ENCODE measurements around the gene NEURL3.
"Not testable (repeated sequence)": the region's sequence is repeated elsewhere in the genome, so short reads cannot be mapped to it uniquely, and the experiment has no call there.

NEURL3 gene

DNA sequence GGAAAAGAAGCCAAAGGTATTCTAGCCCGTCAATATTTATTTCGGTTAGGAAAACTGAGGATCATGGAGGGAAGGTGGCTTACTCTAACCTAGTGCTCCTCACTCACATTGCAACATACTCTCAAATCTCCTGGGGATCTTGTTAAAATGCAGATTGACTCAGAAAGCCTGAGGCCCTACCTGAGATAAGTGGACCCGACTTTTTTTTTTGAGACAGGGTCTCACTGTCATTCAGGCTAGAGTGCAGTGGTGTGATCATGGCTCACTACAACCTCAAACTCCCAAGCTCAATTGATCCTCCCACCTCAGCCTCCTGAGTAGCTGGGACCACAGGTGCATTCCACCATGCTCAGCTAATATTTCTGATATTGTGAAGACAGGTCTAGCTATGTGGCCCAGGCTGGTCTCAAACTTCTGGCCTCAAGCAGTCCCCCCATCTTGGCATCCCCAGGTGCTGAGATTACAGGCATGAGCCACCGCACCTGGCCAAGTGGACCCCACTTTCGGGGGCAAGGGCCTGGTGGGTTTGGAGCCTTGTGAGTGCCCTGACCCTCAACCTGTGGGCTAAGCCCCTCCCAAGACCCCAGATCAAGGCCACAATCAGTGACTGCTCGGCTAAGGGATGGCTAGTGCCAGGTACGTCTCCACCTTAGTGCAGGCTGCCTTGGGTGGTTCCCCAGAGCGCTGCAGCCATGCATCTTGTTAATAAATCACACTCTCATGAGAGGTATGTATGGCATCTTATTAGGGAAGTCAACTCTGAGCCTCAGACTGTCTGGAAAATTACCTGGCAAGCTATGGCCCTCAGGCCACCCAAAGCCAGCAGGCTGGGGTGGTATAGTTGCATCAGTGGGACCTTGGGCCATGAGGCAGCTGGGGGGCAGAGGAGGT is 1.1 kb upstream of the NEURL3 start:
- no peak for DNase-seq

DNA sequence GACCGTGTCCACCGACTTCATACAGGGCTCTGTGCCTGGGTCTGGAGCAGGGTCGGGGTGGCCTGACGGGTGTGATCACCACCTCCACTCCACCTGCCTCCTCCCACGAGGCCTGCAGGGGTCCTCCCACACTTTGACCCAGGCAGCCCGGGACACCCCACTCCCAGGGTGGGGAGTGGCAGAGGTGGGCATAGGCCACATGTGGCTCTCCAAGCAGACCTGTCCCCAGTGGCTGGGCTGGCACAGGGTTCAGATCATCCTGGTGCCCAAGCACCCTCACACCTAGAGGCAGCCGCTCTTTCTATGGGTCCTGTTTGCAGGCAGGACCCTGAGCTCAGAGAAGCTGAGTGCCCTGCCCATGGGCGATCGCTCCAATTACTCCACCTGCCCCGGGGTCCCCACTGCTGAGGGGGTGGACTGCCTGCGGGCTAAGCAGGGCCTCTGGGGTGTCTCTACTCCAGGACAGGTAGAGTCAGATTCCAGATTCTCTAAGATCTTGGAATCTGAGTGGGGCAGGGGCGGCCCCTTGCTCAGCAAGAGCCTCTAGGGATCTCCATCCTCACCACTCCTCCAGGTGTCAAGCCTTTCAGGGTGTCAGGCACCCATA is 1.4 kb downstream of the NEURL3 start:
- DNase-seq, result no peak

DNA sequence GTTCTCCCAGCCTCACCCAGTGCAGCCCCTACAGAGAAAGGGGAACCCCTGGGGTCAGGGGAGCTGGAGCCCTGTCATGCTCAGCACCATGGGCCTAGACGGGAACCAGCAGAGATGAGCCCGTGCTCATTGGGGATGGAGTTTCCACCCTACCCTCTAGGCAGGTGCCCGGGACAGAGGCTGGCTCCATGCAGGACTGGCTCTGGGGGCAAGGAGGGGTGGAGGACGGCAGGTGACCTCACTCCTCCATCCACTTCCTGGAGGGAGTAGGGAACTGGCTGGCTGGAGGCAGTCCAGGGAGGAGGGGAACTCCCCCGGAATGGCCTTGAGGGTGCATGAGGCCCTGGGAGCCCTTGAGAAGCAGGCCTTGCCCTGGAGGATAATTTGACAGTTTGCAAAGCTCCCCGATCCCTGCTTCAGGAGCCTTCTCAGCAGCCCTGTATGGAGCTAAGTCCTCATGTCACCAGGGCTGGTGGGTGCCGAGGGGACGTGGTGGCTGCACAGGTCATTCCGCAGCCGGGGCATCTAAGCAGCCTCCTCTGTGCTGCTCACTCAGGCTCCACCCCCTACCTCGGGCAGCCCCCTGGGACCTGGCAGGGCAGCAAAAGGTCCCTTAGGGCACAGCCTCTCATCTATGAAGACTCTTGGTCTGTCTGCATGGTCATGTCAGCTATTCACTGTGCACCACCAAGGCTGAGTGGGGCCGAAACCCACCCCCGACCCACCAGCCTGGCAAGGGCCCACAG is 2.1 kb downstream of the NEURL3 start:
- DNase-seq, result no peak

DNA sequence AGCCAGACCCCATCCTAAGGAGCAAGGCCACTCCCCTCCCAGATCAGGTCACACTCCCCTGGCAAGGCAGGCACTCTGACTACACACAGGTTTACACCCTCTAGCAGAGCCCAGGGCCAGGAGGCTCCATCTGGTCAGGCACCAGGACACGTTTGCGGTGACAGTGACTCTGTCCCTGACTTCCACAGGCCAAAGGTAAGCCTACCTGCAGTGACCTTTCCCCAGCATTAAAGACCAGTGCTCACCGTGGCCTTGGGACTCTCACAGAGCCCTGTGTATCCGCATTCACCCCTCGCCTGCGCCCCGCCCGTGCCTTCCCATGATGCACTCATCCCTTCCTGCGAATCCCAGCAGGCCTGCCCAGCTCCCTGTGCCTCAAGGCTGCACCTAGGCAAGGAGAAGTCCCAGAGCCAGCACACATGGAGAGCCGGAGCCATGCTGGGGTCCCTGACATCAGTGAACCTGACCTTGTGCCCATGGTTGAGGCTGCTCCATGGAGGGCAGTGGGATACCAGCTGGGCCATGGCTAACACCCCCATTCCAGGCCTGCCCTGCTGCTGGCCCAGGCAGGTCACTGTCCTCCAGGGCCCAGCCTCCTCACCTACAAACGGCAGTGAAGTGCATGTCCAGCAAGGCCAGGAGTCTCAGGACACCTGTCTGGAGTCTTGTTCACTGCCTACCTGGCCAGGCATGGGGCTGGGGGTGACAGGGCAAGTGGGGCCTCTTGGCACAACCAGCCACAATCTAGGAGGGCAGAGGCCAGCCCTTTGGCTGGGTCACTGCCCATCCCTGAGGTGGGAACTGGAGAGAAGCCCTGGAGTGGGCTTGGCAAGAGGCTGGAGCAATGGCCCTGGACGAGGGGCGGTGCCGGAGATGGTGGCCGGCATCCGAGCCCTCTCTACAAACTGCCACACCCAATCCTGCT is 3.0 kb downstream of the NEURL3 start:
- no peak for DNase-seq

DNA sequence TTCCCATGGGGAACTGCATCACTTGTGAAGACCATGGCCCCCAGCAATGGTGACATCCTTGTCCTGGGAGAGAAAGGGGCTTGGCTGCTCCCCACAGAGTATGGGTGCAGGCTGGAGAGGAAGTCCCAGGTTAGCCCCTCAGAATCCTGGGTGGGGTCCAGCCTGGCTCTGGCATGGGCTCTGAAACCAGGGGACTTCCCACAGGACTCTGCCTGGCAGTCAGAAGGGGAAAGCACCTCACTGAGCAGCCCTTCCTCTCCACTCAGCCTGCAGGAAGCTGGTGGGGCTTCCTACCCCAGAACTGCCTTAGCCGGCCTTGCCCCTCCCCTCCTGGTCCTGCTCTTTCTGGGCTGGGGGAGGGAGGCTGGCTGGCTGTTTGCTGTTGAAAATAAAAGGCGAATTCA is 3.7 kb downstream of the NEURL3 start:
- DNase-seq, result no peak

DNA sequence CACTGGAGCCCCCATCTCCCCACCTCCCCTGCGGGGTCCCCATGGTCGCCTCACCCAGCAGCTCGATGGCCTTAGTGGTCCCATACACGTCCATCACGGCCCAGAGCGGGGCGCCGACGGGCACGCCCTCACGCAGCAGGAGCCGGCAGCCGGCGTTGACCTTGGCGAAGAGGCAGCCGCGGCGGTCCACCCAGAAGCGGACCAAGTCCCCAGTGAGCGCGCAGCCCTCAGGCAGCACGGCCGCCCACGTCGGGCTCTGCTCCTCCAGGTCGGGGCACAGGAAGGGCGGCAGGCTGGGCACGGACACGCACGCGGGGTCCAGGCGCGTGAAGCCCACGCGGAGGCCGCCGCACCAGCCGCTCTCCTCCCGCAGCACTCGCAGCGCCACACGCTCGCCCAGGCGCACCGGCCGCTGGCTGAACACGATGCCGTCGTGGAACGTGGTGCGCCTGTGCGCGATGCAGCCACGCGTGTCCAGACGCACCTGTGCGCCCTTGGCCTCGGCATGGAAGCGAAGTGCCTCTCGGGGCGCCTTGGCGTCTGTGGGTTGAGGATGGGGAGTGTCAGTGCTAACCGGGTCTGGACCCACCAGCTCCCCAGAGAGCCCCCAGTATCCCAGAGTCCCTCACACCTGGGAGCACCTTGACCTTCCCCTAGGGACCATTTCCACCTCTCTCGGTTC is 4.6 kb downstream of the NEURL3 start:
- no peak for DNase-seq

DNA sequence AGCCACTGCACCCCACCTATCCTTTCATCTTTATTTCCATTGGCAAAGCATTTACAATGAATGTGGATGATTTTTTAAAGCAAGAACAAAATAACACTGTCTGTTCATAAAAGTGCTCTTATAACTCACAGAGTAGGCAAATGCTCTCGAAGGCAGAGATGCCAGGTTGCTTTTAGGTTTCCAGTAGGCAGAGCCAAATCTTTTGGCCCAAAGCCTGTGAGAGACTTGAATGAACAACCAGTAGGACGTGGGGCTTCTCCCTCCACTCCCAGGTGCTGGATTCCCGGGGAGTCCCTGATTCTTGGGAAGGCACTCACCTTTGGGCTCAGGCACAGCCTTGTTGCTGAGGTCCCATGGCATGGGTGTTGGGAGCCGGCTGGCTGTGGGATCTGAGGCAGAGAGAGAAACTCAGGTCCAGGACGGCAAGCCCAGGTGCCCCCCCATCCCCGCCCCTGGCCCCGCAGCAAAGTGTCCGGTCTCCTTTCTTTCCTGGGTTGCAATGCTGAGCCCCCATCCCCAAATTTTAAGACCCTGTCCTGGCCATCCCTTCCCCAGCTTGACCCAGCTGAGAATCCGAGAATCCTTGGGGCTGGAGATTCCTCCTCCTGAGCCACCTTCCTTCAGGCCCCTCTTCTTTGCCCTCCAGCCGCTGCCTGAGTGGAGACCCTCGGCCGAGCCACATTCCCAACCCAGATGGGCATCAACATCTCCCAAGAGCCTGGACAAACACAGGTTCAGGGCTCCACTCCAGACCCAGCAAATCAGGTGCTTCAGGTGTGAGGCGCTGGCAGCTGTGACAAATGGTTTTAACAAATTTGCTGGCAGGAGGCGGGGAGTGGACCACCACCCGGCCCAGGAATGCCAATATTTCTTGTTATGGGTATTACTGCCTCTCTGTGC is 5.8 kb downstream of the NEURL3 start:
- DNase-seq, result no peak

DNA sequence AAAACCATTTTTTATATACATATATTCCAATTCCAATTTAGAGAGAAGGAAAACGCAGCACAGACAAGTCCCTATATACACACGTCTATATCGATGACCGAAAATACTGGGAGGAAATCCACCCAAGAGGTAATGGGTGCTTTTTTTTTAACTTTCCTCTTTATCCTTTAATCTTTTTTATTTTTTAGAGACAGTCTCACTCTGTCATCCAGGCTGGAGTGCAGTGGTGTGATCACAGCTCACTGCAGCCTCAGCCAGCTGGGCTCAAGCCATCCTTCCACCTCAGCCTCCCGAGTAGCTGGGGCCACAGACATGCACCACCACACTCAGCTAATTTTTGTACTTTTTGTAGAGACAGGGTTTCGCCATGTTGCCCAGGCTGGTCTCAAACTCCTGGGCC is 6.5 kb downstream of the NEURL3 start:
- not testable (repeated sequence) for DNase-seq

DNA sequence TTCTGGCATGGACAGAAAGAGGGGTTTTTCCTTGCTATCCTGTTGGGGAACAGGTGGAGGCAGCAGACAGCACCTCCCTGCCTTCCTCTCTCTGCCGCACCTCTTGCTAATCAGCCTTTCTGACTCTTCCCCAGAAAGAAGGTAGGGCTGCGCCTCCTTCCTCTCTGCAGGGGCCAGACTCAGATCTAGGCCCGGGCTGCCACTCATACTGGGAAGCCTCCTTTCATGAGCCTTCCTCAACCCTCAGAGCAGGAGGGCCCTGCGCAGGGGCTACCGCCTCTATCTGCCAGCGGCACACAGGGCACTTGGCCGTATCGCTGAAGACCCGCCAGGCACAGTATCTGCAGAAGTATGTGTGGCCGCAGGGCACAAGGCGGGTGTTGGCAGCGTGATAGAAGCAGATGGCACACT is 7.1 kb downstream of the NEURL3 start:
- DNase-seq, result no peak

DNA sequence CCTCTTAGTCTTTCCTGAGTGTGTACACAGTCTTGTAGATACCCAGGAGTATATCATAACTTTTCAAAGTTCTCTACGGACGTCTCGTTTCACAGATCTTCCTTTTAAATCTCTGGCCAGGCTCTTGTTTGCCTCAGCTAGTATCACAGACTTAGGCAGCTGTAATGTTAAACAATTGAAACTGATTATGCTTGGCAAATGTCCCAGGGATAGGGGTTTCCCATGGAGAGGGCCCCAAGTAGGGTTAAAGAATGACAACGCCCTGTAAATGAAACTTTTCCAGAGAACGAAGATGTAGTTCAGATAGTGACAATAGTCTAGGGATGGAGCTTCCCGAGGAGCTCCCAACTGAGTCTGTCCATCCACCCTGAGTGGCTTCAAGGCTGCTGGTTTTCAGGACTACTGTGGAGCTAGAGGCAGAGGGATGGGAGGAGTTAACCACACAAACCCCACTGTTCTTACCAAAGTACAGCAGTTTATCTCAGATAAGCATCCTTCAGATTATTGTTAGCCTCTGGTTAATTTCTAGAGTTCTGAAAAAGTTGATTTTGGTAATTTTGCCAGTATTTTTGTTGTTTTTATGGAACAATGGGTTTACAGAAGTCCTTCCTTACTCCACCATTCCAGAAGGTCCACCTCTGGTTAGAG is 9.1 kb downstream of the NEURL3 start:
- peak; percentile 65 for DNase-seq

DNA sequence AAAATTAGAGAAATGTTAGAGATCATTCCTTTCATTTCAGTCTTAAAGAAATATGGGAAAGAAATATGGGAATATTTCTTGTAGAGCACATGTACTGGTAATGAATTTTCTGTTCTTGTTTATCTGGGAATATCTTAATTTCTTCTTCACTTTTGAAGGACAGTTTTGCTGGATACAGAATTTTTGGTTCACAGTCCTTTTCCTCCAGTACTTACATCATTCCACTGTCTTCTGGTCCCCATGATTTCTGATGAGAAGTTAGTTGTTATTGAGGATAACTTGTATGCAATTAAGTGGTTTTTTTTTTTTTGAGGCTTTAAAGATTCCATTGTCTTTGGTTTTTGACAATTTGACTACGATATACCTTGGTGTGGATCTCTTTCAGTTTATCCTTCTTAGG is 11.0 kb downstream of the NEURL3 start:
- no peak for DNase-seq

DNA sequence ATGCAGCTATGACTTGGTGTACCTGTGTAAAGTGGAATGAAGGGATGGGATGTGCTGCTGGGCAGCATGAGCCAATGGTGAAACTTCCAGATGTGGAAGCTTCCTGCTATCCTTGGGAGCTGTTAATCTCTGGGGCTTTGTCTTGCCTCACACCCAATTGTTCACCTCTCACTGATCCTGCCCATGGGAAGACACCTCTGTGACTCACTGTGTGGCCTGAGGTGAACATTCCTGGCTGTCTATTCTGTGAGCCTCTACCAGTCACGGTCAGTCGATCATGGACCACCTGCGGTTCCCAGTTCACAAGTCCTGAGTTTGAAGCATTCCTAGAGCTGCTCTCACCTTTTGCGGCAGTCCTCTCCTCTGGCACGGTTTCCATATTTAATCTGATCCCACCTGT is 12.1 kb downstream of the NEURL3 start:
- DNase-seq, result no peak

DNA sequence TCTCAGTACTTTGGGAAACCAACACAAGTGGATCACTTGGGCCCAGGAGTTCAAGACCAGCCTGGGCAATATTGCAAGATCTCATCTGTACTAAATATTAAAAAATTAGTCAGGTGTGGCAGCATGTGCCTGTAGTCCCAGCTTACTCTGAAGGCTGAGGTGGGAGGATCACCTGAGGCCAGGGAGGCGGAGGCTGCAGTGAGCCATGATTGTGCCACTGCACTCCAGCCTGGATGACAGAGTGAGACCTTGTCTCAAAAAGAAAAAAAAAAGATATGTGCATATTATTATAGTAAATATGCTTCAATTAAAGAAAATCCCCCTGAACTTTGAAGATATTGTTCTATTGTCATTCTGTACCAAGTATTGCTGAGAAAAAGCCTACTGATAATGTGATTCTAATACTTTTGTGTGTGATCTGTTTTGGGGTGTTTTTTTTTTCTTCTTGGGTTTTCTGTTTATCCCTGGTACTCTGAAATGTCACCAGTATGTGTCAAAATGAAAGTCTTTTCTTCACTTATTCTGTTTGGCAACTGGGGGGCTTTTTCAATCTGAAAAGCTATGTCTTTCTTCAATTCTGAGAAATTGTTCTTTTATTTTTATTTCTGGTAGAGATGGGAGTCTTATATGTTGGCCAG is 13.2 kb downstream of the NEURL3 start:
- no peak for DNase-seq

DNA sequence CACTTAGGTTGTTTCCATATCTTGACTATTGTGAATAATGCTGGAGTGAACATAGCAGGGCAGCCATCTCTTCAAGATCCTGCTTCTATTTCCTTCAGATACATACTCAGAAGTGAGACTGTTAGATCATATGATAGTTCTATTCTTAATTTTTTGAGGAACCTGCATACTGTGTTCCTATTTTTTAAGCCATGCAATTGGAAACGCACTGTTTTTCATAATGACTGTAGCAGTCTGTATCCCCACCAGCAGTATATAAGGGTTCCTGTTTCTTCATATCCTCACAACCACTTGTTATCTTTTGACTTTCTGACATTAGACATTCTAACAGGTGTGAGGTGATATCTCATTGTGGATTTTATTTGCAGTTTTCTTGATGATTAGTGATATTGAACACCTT is 15.5 kb downstream of the NEURL3 start:
- no peak for DNase-seq

DNA sequence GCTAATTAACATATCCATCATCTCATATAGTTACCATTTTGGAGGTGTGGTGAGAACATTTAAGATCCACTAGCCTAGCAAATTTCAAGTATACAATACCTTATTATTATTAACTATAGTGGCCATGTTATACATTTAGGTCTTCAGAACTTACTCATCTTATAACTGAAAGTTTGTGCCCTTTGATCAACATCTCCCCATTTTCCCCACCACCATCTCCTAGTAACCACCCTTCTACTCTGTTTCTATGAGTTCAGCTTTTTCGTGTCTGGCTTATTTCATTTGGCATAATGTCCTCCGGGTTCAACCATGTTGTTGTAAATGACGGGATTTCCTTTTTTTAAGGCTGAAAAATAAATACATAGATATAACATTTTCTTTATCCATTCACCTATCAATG is 15.9 kb downstream of the NEURL3 start:
- DNase-seq, result no peak

DNA sequence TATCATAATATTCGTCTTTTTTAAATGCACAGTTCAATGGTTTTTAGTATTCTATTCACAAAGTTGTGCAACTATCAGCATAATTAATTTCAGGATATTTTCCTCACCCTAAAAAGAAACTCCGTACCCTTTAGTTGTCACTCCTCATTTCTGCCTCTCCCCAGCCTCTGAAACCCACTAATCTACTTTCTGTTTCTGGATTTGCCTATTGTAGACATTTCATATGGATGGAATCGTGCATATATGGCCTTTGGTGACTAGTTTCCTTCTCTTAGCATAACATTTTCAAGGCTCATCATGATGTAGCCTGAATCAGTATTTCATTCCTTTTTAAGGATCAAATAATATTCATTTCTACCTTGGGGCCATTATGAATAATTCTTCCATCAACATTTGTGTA is 18.5 kb downstream of the NEURL3 start:
- no peak for DNase-seq

DNA sequence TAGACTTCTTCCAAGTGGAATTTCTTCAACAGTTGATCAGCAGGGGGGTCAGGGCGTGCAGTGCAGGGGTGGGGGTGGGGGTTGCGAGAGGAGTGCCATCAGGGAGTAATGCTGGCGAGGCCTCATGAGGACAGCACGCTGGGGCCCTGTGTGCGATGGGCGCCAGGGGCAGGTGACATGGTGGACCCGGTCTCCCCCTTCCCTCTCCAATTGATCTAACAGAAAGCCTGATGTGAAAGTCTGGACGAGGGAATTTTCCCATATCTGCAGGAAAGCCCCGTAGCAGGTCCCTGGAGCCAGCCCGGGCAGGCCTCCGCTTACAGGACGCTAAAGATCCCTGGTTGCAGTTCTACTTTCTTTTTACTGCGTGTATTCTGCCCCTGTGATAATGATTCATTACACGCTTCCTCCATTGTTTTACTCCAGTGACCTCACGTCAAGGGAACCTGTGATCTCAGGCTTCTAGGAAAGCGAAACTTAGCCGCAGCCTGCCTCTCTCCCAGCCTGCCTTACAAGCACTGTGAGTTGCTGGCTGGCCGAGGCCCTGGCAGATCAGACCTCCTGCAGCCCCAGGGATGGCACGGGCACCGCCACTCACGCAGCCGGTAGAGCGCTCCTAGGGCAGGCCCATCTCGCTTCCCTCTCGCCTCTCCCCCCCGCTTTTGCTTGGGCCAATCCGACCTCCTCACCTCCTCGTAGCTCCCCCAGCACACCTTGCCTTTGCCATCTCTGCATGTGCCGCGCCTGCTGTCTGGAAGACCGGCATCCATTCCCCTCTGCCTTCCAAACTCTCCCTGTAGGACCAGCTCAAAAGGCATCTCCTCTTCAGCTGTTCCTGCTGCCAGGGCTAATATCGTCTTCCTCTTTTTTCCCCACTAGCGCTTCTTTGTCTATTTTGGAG is 19.2 kb downstream of the NEURL3 start:
- no peak for DNase-seq

DNA sequence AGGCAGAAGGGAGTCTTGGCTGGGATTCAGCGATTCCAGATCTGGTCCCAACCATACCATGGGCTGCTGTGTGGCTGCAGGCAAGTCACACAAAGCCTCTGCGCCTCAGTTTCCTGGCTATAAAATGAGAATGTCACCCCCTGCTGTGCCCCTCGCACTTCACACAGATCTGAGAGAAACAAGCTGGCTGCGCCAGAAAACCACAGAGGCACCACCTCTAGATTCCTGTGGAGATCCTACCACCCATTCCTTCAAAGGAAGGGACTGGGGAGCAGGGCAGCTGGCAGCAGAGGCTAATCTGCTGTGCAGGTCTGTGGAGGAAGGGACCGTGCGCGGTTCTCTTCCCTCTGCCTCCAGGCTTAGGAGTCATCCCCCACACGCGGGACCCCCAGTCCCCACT is 19.8 kb downstream of the NEURL3 start:
- no peak for DNase-seq

DNA sequence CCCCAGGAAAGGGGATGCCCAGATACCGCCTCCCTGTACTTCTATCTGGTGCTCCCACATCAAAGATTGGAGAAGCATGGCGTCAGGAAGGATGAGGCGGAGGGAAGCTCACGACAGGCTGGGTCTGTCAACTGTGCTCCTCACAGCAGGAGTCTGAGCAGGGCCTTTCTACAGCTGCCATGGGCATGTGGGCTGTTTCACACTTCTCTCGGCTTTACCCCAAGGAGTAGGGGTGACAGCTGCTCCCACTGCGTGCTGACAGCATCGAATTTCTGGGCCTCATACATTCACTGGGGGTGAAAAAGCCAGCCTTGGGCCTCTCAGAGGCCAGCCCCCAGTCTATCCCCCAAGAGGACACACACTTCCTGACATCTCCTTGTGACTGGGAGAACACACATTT is 21.1 kb downstream of the NEURL3 start:
- DNase-seq, result no peak
